DMS 273 (cell line): Measurements from ENCODE around the gene MCM9.
A peak's percentile ranks its signal among the peaks of the same experiment; 100 is the strongest.
"Not testable (repeated sequence)": the region's sequence is repeated elsewhere in the genome, so short reads cannot be mapped to it uniquely, and the experiment has no call there.

Experiments
- DNase-seq: peaks from one replicate; lab custom pipeline; 2025; ENCODE audit not compliant: unreplicated experiment; lab: John Stamatoyannopoulos, UW

The MCM9 gene

DNA sequence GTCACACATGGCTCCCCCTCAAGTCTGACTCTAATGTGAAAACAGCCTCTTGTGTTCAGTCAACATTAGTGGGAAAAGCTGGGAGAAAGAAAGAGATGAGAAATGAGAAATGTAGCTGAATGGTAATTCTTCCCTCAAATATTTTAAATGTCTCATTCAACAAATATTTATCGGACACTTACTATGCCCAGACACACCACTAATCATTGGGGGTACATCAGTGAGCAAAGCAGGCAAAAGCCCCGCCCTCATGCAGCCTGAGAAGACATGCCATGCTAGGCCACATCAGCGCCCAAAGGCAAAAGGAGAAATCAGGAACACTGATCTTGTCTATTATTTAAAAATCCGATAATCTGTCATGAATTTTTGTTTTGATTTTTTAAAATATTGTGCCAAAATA is 130.9 kb downstream of the MCM9 start:
- no peak for DNase-seq

DNA sequence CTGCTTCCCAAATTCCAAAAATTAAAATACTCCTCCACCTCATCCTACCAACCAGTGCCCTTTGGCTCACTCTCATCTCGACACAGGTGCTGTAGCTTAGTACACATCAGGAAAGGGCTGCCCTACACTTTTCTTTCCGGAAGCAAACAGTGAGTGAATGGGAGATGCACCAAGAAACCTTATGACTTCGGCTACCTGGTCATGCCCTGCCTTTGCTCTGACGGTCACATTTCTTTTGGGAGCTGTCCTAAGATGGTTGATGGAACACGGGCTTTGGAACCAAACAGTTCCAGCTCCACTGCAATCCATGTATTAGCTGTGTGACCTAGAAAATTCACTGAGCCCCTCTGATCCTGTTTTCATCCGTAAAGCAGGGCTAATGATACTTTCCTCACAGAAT is 133.7 kb downstream of the MCM9 start:
- DNase-seq, result no peak

DNA sequence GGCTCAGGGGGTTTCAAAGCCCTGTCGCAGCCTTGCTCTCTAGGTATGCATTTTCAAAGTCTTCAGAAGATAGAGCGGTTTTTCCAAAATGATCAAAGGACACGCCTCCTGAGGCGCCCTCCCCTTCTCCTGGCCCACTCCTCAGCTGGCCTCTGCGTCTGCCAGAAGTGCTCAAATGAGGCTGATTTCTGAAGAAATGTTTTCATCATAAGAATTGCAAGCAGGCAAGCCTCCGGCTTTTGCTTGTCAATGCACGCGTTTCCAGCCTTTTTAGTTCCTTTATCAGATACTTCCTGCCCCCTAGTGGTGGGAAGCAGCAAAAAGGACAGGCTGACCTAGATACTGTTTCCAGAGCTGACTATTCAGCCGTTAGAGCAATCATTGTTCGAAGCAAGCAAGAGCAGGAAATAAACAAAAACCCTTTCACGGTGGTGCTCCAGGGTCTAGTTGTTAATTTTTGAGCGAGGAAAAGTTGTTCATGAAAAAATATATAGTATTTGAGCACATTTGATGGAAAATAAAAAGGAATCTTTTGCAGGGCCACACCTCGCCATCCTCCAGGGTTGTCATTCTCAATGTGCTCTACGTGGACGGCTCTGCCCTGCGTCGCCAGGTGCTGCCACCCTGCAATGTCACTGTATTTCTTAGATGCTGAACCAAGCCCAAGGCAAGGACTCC is 134.4 kb downstream of the MCM9 start:
- peak; percentile 94 for DNase-seq

DNA sequence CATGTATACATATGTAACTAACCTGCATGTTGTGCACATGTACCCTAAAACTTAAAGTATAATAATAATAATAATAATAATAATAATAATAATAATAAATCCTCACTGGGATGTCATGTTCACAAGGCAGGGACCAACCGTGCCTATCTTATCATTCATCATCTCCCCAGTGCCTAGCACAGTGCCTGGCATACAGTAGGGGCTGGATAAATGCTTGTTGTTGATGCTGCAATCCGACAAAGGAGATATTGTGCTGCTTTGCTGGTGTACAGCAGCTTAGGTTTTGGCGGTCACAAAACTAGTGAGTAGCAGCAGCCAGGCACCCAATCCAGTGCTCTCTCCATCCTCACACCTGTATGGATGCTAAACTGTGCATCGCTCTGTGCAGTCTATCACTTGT is 135.1 kb downstream of the MCM9 start:
- no peak for DNase-seq

DNA sequence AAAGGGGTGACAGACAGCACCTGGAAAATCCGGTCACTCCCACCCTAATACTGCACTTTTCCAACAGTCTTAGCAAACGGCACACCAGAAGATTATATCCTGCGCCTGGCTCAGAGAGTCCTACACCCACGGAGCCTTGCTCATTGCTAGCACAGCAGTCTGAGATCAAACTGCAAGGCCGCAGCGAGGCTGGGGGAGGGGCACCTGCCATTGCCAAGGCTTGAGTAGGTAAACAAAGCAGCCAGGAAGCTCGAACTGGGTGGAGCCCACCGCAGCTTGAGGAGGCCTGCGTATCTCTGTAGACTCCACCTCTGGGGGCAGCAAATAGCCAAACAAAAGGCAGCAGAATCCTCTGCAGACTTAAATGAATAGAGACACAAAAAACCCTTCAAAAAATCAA is 138.4 kb downstream of the MCM9 start:
- DNase-seq, result not testable (repeated sequence)

DNA sequence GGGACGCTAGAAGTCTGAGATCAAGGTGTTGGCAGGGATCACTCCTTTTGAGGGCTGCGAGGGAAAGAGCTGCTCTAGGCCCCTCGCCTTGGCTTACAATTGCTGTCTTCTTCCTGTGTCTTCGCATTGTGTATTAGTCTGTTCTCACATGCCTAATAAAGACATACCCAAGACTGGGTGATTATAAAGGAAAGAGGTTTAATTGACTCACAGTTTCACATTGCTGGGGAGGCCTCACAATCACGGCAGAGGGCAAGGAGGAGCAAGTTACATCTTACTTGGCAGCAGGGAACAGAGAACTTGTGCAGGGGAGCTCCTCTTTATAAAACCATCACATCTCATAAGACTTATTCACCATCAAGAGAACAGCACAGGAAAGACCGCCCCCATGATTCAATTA is 143.5 kb downstream of the MCM9 start:
- DNase-seq, result no peak

DNA sequence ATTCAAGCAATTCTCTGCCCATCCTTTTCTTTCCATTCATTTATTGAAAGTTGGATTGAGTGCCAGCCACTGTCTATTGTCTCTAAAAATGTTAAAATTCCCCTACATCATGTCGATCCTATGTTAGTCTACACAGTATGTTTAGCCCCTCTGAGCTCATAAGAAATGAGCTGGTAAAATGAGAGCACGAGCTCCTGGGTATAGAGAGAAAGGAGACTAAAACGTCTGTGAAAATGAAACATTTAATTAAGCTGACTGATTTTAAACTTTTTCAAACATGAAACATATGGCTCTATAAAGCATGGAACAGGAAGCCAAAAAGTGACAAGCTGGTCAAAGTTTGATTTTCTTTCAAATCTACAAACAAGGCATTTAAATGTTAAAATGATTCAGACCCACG is 145.0 kb downstream of the MCM9 start:
- no peak for DNase-seq

DNA sequence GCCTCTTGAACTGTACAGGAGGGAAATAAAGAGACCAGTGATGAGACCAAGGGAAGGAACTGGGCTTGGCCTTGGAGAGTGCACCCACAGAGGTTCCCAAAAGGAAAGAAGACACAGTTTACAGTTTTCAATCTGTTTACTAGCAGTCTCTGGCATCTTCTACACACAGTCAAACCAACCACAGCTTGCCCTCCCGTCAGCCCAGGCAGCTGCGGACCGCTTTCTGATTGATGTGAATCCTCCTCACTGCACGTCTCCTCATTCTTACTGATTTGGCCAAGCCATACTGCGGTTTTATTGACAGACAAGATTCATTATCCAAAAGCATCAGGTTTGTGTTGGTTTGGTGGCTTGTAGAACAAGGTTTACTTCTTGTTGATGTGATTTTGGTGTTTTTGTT is 145.5 kb downstream of the MCM9 start:
- no peak for DNase-seq

DNA sequence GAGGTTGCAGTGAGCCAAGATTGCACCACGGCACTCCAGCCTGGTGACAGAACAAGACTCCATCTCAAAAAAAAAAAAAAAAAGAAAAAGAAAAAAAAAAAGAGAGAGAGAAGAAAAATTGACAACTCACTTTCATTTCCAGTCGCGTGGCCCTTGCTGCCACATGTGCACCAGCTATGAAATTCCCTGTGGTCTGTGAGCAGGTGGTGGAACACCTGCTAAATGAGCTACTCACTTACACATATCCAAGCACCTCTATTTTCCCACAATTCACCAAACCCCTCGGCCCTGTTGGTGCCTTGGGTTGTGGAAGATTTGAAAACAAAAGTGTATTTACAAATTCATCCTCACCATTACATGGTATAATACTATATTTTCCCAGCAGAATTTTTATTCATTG is 146.3 kb downstream of the MCM9 start:
- DNase-seq, result peak; percentile 39

DNA sequence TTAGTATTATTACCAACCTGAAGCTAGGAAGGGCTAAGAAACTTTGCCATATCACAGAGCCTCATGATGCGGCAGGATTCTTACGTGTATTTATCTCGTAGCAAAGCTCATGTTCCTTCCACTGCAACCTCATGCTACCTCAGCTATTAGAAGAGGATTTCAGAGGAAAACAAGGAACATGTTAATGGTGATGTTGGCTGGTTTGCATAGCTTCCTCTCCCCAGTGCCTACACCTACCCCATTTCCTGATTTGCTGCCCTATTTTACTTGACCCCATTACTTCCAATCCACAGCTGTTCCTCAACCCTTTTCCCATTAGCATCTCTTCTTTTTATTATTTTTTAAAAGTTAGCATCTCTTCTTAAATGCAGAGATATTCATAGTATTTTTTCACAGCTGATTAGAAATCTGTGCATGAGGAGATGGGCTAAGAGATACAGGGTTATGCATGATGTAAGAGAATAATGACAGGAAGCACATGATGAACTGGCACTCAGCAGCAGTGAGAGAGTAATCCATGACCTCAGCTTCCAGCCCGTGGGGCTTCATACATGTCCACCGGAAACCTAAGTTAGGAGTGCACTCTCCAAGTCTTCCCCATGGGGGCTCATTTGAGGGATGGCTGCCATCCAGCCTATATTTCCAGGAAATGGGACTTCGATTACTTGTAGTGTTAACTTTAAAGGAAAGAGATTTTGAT is 147.1 kb downstream of the MCM9 start:
- DNase-seq, result peak; percentile 16

DNA sequence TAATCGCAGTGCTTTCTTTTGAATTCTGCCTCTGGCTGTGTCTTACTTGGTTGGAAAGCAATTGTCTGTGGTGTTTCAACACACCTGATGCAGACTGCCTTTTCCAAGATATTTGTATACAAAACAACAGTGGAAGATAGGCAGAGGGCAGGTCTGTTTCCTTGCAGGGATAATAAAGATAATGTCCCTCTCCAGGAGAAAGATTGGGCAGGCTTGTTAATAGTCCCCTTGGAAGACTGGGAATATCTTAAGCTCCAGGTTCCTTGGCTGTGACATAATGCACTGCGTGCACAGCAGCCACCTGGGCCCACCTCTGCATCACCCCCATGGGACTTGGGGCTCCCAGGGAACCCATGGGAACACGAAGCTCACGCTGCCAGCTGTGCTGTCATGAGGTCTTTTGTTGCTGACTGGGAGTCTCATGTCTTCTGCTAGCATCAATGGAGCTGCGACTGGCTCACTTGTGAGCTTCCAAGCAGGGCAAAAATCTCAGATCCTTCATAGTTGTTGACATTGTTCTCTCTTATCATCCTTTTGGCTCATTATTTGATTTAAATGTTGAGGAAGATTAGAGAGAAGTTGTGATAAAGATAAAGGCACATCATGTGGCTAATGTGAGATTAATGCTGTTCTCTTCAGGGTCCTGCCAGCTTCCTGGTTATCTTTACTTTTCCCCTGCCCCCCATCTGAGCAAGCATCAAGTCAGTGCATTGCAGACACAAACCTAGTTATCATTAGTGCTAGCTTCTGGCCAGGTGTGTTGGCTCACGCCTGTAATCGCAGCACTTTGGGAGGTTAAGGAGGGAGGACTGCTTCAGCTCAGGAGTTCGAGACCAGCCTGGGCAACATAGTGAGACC is 148.1 kb downstream of the MCM9 start:
- peak; percentile 6 for DNase-seq

DNA sequence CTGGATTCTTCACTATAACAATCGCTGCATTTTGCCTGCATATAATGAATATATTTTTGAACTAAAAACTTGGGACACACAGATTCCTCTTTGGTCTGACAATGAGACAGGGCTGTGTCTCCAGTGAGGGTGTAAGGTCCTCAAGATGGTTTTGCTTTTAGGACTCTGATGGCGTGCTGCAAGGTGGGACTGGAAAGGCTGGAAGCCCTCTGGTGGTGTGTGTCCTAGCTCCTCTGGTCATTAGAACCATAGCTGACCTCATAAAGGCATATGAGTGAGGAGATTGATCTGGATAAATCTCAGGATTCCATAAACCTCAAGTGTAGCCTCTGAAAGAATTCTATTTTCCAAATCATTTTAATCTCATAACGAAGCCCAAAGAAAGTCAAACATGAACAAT is 149.4 kb downstream of the MCM9 start:
- no peak for DNase-seq

DNA sequence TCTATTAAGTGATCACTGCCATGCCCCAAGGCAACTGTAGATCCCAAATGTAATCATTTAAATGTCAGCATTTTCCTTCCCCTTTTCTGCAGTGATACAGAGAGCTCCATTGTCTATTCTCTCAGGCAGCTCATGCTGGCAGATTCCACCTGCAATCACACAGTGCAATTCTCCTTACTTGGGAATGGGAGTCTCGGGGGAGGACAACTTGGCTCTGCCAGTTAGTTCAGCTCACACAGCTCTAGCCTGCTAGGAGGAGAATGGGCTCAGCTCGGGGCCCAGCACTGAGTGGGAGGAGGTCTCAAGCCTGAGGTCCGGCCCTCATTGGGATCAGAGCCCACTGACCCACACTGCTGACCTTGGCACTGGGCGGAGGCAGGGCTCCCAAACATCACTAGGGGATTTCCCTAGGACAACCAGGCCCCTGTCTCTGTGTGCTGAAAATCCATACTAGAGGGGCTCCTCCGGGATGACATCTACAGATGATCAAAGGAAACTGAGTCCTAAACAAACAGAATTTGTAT is 150.3 kb downstream of the MCM9 start:
- DNase-seq, result no peak

DNA sequence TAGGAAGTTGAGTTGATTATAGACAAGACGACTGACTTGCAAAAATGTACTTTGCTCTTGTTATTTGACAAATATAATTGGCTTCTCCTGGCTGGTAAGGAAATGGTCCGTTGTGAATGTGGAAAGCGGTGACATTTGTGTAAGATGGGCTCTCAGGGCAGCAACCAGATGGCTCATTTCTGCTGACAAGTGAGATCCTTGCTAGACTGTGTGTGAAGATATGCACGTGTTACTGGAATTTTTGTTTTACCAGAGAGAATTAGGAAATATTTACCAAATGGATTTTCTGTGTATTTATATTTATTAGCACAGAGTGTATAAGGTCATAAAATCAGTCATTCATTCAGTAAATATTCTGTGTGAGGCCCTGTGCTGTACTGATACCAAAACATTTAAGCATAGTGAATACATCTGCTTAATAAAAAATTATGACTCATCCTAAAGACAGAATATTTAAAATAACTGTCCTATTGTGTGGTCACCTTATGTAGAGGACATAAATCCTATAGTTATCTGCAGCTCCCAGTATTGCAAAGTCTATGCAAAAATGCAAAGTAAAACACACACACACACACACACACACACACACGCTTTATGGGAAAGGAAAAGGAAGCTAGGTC is 150.9 kb downstream of the MCM9 start:
- peak; percentile 21 for DNase-seq

DNA sequence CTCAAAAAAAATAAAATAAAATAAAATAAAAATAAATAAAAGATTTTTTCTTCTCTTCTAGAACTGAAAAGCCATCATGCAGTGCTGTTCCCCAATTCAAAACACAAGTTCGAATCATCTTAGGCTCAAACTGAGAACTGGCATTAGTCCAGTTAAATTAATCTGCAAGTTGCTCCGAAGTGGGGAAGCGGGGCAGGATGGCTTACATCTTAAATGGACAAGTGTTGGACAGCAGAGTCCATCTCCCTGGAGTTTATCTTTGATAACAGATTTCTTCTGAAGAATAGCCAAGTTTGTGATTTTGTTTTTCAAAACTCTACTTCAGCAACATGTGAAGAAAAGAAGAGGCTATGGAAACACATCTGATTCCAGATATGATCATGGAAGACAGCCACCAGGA is 152.3 kb downstream of the MCM9 start:
- DNase-seq, result no peak

DNA sequence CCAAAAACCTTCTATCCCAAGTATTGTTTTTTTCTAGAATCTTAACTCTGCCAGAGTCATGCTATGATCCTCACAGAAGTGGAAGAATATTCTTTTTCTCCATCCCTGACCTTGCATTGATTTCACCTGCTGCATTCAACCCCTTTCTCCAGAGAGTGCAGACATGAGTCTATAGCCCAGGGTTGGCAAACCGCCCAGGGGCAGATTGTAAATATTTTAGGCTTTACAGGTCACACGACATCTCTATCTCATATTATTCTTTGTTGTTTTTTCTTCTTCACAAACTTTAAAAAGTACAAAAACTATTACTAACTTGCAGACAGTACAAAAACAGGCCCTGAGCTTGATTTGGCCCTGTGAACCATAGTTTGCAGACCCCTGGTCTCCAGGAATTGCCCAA is 153.1 kb downstream of the MCM9 start:
- peak; percentile 13 for DNase-seq

DNA sequence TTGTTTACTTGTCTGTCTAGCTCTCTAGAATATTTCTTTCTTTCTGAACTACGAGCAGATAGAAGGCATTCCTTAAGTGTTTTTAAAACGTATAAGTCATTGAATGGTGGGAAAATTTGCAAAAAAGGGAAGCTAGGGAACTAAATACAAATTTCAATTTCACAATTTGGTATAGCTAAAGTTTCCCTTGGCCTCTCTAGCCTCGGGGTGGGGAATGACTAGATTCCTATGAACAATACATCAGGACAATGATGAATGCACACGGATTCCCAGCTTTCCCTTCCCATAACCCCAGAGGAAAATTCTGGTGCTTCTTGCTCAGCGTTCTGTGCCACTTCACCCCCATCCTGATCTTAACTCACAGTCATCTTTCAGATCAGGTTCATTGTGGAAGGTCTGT is 154.3 kb downstream of the MCM9 start:
- DNase-seq, result no peak

DNA sequence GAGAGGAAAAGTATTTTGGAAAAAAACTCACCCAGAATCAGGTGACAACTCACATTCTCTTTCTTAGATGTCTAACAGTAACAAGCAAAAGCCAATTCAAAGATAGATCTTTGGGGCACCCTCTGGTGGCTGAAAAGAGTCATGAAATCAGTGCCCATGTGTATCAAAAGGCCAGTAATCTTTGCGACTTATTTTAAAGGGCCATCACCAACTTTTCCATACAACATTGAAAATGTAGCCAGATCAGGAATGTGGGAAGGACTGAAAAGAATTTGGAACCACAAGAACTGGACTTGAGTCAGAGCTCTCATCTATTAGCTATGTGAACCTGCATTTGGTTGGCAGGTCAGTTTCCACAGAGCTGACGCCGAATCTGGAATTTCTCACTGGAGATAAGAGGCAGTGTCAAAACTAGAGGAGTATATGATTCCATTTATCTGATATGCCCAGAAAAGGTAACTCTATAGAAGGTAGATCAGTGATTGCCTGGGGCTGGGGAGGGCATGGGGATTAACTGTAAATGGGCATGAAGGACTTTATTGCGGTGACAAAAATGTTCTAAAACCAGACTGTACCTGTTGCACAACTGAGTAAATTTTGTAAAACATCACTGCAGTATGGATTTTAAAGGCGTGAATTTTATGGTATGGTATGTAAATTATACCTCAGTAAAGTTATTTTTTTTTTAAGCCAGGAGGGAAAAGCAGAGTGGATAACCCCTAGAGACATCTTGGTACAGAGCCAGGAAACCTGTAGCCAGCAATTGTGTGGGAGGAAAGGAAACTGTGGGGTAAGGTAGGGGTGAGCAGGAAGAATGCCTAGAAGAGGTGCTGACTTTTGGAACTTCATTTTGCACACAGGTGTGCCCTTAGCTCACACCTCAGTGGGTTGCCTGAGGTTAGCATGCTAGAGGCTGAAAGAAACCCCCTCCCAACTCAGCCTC is 158.1 kb downstream of the MCM9 start:
- peak; percentile 86 for DNase-seq

DNA sequence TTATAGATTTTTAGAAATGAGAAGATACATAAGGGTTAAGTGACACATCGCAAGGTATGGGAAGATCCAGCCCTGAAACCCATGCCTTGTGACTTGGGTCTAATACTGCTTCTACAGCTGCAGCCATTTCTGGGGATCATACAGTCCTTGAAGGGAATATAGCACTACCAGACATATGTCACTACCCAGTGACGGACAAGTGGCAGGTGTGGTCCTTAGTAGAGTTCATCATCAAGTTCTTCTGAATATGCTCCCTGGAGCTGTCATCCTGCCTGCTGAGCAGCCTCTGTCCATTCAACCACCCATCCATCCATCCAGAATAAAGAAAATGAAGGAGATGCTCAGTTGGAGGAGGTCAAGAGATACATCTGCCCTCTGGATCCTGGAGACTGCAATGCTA is 159.6 kb downstream of the MCM9 start:
- no peak for DNase-seq

DNA sequence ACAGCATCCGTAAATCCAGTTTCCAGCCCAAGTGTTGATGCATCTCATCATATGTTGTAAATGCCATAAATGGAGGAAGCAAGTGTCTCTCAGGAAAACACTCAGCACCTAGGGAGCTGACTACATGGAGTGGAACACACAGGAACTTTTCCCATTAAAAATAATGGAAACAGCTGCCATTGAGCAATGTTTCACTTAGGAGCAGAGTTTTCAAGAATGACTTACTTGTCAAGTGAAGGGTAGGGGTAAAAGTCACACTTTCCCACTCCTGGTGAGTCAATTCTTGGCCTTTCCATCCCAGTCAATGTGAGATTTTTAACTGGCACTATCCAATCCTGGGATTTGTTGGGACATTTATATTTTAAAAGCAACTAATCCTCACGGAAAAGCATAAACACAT is 160.4 kb downstream of the MCM9 start:
- DNase-seq, result no peak
